GM13976 (cell line): ENCODE measurements around the gene CTCF.

Experiments used
- DNase-seq: peaks from one replicate; pipeline ENCODE4 v3.0.0; 2012; ENCODE audit warnings: low spot score
- in situ Hi-C: fragments of 300-500 bp; cut with MboI; formaldehyde crosslinking; loops from one replicate; pipeline ENCODE4 v1.12.0; 2022; ENCODE audit warnings: low sequenced_read_pairs, mixed read lengths, inconsistent platforms; ENCODE audit not compliant: unreplicated experiment
- TF ChIP-seq, protein P1 (sequence below): IDR thresholded peaks from 2 replicates; pipeline ENCODE4 v1.5.1; 2012; ENCODE audit warnings: borderline replicate concordance, mild to moderate bottlenecking; ENCODE audit not compliant: insufficient read depth; ENCODE audit errors: extremely low read depth, missing control alignments, control extremely low read depth

CTCF gene

DNA sequence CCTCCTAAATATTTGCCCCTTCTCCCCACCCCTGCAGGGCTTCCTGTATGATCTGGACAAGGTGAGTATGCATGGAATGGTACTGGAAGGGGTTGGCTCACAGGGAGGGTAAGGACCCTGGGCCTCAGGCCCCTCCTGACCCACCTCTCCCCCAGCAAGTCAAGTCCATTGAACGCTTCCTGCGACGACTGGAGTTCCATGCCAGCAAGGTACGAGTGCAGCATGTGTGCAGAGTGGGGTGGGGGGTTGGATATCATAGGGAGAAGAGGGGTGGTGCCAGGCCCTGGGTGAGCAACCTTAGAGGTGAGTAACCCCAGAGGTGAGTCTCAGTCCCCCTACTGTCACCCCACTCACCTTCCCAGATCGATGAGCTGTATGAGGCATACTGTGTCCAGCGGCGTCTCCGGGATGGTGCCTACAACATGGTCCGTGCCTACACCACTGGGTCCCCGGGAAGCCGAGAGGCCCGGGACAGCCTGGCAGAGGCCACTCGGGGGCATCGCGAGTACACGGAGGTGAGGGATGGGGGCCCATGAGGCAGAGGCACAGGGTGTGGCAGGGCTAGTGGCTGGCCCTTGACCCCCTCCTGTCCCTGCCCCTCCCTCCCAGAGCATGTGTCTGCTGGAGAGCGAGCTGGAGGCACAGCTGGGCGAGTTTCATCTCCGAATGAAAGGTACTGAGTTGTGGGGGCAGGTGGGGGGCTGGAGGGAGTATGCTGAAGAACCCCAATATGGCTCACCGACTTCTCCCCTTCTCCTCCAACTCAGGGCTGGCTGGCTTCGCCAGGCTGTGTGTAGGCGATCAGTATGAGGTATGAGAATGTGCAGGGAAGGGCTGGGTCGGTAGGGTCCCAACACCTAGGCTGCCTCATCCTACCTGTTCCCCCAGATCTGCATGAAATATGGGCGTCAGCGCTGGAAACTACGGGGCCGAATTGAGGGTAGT lies 22.4 kb upstream of the CTCF start:
- TF ChIP-seq, protein P1, sequence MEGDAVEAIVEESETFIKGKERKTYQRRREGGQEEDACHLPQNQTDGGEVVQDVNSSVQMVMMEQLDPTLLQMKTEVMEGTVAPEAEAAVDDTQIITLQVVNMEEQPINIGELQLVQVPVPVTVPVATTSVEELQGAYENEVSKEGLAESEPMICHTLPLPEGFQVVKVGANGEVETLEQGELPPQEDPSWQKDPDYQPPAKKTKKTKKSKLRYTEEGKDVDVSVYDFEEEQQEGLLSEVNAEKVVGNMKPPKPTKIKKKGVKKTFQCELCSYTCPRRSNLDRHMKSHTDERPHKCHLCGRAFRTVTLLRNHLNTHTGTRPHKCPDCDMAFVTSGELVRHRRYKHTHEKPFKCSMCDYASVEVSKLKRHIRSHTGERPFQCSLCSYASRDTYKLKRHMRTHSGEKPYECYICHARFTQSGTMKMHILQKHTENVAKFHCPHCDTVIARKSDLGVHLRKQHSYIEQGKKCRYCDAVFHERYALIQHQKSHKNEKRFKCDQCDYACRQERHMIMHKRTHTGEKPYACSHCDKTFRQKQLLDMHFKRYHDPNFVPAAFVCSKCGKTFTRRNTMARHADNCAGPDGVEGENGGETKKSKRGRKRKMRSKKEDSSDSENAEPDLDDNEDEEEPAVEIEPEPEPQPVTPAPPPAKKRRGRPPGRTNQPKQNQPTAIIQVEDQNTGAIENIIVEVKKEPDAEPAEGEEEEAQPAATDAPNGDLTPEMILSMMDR, result no peak
- DNase-seq, result no peak
- in situ Hi-C loops, result loop anchor here (10.0 to 25.0 kb wide), 2 partner anchors 105 to 272 kb away; partner anchors contain the start of genes CARMIL2, RANBP10 and TSNAXIP1

GRCh38 chr16:67540756-67541155 lies 21.6 kb upstream of the CTCF start:
- in situ Hi-C loops, result loop anchor here (25.0 kb wide), 1 partner anchor 272 kb away; the partner anchor contains the start of genes RANBP10 and TSNAXIP1
- DNase-seq, result no peak
- TF ChIP-seq, protein P1, result no peak

- DNase-seq, result no peak
- TF ChIP-seq, protein P1, result no peak
- in situ Hi-C loops, result loop anchor here (25.0 kb wide), 1 partner anchor 271 kb away; the partner anchor contains the start of genes RANBP10 and TSNAXIP1
These were observed 20.7 kb upstream of the CTCF start for GRCh38 chr16:67541391-67542263.

DNA sequence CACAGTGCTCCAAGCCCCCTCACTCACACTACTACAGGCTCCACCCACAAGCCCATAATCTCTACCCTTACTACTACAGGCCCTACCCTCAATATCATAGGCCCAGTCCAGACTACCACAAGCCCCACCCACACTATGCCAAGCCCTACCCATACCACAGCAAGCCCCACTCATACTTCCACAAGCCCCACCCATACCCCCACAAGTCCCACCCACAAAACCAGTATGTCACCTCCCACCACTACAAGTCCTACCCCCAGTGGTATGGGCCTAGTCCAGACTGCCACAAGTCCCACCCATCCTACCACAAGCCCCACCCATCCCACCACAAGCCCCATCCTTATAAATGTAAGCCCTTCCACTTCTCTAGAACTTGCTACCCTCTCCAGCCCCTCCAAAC lies 19.9 kb upstream of the CTCF start:
- in situ Hi-C loops, result loop anchor here (25.0 kb wide), 1 partner anchor 270 kb away; the partner anchor contains the start of genes RANBP10 and TSNAXIP1
- TF ChIP-seq, protein P1, result no peak
- DNase-seq, result peak; percentile 87

GRCh38 chr16:67543036-67543435 lies 19.3 kb upstream of the CTCF start:
- TF ChIP-seq, protein P1, result no peak
- in situ Hi-C loops, result loop anchor here (25.0 kb wide), 1 partner anchor 269 kb away; the partner anchor contains the start of genes RANBP10 and TSNAXIP1

DNA sequence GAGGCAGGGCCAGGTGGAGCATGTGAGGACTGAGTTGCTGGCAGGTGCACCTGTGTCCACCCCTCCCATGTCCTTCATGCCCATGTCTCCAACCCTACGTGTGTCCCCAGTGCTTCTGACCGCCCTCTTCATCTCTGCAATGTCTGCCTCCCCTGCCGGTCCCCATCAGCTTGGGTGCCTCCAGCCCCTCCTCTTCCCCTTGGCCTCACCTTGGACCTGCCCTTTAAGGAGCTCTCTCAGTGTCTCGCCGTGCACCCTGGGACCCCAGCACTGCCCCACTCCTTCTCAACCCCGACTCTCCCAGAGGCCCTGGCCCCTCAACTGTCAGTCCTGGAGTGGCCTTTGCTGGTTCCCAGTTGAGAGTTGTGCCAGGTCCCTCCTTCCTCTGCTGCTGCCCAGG lies 18.7 kb upstream of the CTCF start:
- no peak for DNase-seq
- TF ChIP-seq, protein P1, result no peak
- in situ Hi-C loops, result loop anchor here (25.0 kb wide), 1 partner anchor 269 kb away; the partner anchor contains the start of genes RANBP10 and TSNAXIP1

More at GRCh38 chr16:67543036-67543435, 19.3 kb upstream of the CTCF start:
- no peak for DNase-seq
